GM18526 (cell line): ENCODE data around the gene TARBP1.

Experiments used
- POLR2A ChIP-seq: IDR thresholded peaks from 3 replicates; pipeline ENCODE4 v1.6.1; 2011; ENCODE audit not compliant: insufficient read length; ENCODE audit errors: extremely low read depth

The TARBP1 gene

DNA sequence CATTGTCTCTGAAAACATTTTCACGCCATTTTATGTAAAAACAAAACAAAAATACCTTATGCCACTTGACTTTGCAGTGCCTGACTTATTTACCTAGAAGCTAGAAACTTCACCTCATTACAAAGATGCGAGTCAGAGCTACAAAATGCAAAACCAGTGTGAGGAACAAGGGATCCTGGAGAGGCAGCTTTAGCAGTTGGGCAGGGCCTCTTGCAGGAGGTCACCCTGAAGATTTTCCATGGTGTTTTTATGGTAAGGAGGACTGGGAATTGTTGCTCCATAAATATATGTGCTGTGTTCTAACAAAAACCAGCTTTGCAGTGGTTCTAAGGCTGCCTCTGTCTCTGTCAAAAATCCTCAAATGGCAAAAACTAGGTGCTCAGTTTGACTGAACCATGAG is 36.4 kb upstream of the TARBP1 start:
- TF ChIP-seq POLR2A: no peak

GRCh38 chr1:234512451-234512861 is 33.5 kb upstream of the TARBP1 start:
- no peak for TF ChIP-seq POLR2A

- no peak for TF ChIP-seq POLR2A
These were observed 30.7 kb upstream of the TARBP1 start for GRCh38 chr1:234509457-234510328.

GRCh38 chr1:234507626-234508387 is 28.8 kb upstream of the TARBP1 start:
- TF ChIP-seq POLR2A: no peak

GRCh38 chr1:234507089-234507488 is 28.1 kb upstream of the TARBP1 start:
- no peak for TF ChIP-seq POLR2A

DNA sequence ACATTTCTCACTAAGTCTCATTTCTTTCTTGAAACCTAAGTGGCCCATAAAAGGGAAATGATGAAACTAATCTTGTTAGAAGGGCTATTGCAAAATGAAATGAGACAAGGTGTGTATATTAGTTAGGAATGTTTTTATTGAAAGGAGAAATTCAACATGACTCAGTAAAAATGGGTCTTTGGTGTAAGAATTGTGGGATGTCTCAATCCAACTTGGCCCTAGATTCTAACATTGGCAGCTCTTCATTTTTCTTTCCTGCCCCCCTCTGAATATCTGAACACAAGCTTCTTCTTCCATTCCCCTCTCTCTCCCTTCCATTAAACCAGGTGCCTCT is 26.8 kb upstream of the TARBP1 start:
- no peak for TF ChIP-seq POLR2A

DNA sequence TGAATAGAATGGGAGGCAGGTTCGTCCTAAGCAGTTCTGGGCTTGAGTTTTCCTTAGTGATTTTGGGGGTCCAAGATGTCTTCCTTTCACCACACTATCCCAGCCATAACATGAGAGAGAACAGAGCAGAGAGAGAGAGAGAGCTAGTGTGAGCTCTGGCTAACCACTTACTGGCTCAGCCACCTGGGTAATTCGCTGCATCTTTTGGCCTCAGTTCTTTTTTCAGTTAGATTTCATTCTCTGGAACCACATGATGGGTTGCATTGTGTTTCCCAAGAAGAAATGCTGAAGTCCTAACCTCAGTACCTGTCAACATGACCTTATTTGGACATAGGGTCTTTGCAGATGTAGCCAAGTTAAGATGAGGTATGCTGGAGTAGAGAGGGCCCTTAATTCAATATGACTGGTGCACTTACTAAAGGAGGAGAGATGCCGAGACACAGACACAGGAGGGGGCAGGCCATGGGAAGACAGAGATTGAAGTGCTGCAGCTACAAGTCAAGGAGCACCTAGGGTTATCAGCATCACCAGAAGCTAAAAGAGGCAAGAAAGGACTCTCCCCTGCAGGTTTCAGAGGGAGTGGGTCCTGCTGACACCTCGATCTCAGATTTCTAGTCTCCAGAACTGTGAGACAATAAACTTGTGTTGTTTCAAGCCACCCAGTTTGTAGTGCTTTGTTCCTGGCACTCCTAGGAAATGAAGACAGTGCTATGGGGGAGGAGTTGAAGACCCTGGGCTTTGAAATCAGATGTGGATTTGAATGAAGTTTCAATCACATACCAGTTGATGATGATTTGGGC is 26.2 kb upstream of the TARBP1 start:
- TF ChIP-seq POLR2A: no peak

DNA sequence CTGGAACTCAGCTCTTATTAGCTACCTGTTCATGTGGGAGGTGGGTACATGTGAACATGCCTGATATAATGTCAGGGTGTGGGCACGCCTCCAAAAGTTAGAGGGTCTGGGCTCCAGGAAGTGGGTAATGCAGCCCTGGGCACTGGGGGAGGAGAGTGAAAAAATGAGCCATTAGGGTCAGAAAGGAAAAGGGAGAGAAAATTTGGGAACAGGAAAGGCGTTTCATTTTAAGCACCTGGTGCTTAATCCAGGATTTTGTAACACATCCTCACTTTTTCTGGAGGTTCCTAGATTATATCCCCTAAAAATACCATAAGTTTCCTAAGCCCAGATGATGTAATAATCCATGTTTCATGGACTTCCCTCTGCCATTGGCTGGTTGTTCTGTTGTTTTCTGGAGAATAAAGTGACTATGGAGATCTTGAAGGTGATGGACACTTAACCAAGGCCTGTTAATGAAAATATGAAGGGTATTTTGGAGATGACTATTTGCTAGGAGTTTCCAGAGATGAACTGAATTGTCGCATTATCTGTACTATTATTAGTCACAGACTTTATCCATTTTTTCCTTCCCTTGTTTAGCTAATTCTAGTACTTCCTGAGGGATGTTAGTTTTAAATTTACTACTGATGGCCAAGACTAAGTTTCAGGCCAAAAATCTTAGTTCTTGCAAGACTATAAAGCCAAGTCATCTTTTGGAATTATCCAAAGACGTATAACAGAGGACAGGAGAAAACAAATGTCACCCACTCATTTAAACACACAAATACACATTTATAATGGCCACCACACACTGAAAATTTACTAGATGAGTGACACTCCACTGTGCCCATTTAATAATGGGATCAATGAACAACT is 24.4 kb upstream of the TARBP1 start:
- TF ChIP-seq POLR2A: no peak

DNA sequence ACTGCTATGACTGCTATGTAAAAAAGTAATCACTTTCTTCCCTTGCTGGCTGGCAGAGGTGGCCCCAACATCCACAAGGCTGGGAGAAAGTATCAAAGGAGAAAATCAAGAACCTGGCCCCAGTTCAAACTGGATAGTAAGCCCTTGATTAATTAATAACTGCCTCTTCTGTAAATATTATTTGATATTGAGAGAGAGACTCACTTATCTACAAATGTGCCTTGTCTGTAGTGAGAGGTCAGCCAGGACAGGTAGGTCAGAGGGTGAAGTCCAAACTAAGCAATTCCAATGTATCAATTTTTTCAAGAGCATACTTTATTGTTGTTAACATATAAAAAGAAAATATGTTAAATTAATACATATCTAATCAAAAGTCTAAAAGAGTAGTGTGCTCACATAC is 23.8 kb upstream of the TARBP1 start:
- TF ChIP-seq POLR2A: no peak

GRCh38 chr1:234500269-234500668 is 21.3 kb upstream of the TARBP1 start:
- TF ChIP-seq POLR2A: no peak

GRCh38 chr1:234499943-234500245 is 20.9 kb upstream of the TARBP1 start:
- no peak for TF ChIP-seq POLR2A

GRCh38 chr1:234499119-234499942 is 20.4 kb upstream of the TARBP1 start:
- no peak for TF ChIP-seq POLR2A

GRCh38 chr1:234498448-234499118 is 19.6 kb upstream of the TARBP1 start:
- TF ChIP-seq POLR2A: no peak

DNA sequence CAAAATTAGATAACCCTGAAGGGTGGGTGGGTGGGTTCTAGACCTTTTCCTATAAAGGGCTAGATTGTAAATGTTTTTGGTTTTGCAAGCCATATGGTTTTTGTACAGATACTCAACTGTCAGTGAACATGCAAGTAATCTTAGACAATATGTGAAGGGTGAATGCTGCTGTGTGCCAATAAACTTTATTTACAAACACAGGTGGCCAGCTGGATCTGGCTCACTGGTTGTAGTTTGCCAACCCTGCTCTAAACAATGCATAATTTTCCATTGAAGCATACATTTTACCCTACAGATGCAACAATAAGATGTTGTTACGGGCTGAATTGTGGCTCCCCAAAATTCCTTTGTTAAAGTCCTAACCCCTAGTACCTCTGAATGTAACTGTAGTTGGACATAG is 18.6 kb upstream of the TARBP1 start:
- TF ChIP-seq POLR2A: no peak
